ENCODE data around the gene RAB13. TPM values are rescaled to one million over a fixed set of nuclear protein-coding genes. Genes with fewer than 3 reads are reported as not detected.
"Not testable (repeated sequence)": the region's sequence is repeated elsewhere in the genome, so short reads cannot be mapped to it uniquely, and the experiment has no call there.

Gene RAB13
- total and polyA plus RNA-seq, 2 experiments from 2014 or later: 25.9 to 98.7 TPM

GRCh38 chr1:154014154-154014907, 28.2 kb upstream of the RAB13 start:
- Histone ChIP-seq H3K9me2 (replicated peaks; ENCODE audit: insufficient read depth) (no peaks in the 10 kb centered on the region), H3K79me2 (no peaks in the 10 kb centered on the region), H3K9me3 (ENCODE audit: low read depth) (no peaks in the 10 kb centered on the region), H4K20me1 (ENCODE audit: insufficient read depth, poor library complexity, severe bottlenecking) (no peaks in the 10 kb centered on the region), H3K27ac (peak overlapping the region; percentile 60), H3K27me3 (no peaks in the 10 kb centered on the region), H3K36me3 (replicated peaks; ENCODE audit: insufficient read depth, low read depth) (no peaks in the 10 kb centered on the region), H2AFZ (no peak overlapping the region), H3K4me1 (ENCODE audit: insufficient read depth) (no peaks in the 10 kb centered on the region), H3K4me3 (no peak overlapping the region), H3K4me2 (no peak overlapping the region)
- TF ChIP-seq EZH2phosphoT487 (IDR thresholded peaks at IDR 0.05; ENCODE audit: low read depth, severe bottlenecking, unreplicated experiment): no peak
- DNase-seq (ENCODE audit: low spot score): no peak
- WGBS (ENCODE audit: low lambda C conversion rate, missing lambda C conversion rate): 66% methylated on average over 3 of the region's 3 CpGs

DNA sequence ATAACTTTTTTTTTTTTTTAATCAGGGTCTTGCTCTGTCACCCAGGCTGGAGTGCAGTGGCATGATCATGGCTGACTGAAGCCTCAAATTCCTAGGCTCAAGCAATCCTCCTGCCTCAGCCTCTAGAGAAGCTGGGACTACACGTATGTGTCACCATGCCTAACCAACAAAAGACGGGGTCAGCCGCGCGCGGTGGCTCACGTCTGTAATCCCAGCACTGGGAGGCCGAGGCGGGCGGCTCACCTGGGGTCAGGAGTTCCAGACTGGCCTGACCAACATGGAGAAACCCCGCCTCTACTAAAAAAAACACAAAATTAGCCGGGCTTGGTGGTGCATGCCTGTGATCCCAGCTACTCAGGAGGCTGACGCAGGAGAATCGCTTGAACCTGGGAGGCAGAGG, 26.4 kb upstream of the RAB13 start:
- H3K79me2 ChIP-seq; DNase-seq (ENCODE audit: low spot score); H3K4me2 ChIP-seq; H4K20me1 ChIP-seq (ENCODE audit: insufficient read depth, poor library complexity, severe bottlenecking); H3K9me2 ChIP-seq (replicated peaks; ENCODE audit: insufficient read depth); H2AFZ ChIP-seq; H3K4me1 ChIP-seq (ENCODE audit: insufficient read depth); H3K27ac ChIP-seq; H3K9me3 ChIP-seq (ENCODE audit: low read depth); H3K27me3 ChIP-seq; H3K36me3 ChIP-seq (replicated peaks; ENCODE audit: insufficient read depth, low read depth); H3K4me3 ChIP-seq: not testable (repeated sequence)
- 93% methylated on average over 14 of the region's 14 CpGs for WGBS (ENCODE audit: low lambda C conversion rate, missing lambda C conversion rate)

DNA sequence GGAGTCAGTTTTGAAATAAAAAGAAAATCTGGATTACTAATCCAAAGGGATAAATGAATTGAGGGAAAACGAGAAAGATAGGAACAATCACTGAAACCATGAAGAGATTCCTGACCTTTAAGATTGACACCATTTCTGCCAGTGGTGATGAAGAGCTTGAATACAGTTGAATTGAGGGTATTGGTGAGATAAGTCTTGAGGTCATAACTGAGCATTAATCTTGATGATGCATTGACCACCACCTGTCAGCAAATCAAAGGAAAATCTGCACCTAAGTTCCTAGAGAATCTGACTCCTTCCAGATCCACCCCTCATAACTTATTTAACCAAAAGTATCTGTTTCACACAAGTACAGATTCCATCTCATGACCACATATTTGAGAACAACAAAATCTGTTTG, 26.0 kb upstream of the RAB13 start:
- H4K20me1 ChIP-seq (ENCODE audit: insufficient read depth, poor library complexity, severe bottlenecking): no peaks in the 10 kb centered on the region
- H3K9me3 ChIP-seq (ENCODE audit: low read depth): no peaks in the 10 kb centered on the region
- TF ChIP-seq EZH2phosphoT487 (IDR thresholded peaks at IDR 0.05; ENCODE audit: low read depth, severe bottlenecking, unreplicated experiment) (no peak), CTCF (IDR thresholded peaks at IDR 0.05; ENCODE audit: poor library complexity) (no peak), EZH2 (IDR thresholded peaks at IDR 0.05; ENCODE audit: borderline replicate concordance) (no peak)
- no peak overlapping the region for H2AFZ ChIP-seq
- H3K4me1 ChIP-seq (ENCODE audit: insufficient read depth): no peaks in the 10 kb centered on the region
- H3K9me2 ChIP-seq (replicated peaks; ENCODE audit: insufficient read depth): no peaks in the 10 kb centered on the region
- H3K4me2 ChIP-seq: no peak overlapping the region
- no peaks in the 10 kb centered on the region for H3K79me2 ChIP-seq
- WGBS (ENCODE audit: low lambda C conversion rate, missing lambda C conversion rate): 81% methylated on average over 1 of the region's 1 CpG
- H3K4me3 ChIP-seq: no peak overlapping the region
- no peaks in the 10 kb centered on the region for H3K36me3 ChIP-seq (replicated peaks; ENCODE audit: insufficient read depth, low read depth)
- DNase-seq (ENCODE audit: low spot score): no peak
- H3K27ac ChIP-seq: no peak overlapping the region
- H3K27me3 ChIP-seq: no peaks in the 10 kb centered on the region

- no peak for TF ChIP-seq EZH2 (IDR thresholded peaks at IDR 0.05; ENCODE audit: borderline replicate concordance)
- no peak for TF ChIP-seq CTCF (IDR thresholded peaks at IDR 0.05; ENCODE audit: poor library complexity)
- TF ChIP-seq EZH2phosphoT487 (IDR thresholded peaks at IDR 0.05; ENCODE audit: low read depth, severe bottlenecking, unreplicated experiment): no peak
- Histone ChIP-seq H3K27ac (no peak overlapping the region), H3K9me3 (ENCODE audit: low read depth) (no peaks in the 10 kb centered on the region), H3K4me1 (ENCODE audit: insufficient read depth) (peaks cover 1% of the 10 kb centered on the region), H4K20me1 (ENCODE audit: insufficient read depth, poor library complexity, severe bottlenecking) (no peaks in the 10 kb centered on the region), H3K79me2 (no peaks in the 10 kb centered on the region), H2AFZ (no peak overlapping the region), H3K4me3 (no peak overlapping the region), H3K9me2 (replicated peaks; ENCODE audit: insufficient read depth) (no peaks in the 10 kb centered on the region), H3K27me3 (no peaks in the 10 kb centered on the region), H3K4me2 (no peak overlapping the region), H3K36me3 (replicated peaks; ENCODE audit: insufficient read depth, low read depth) (no peaks in the 10 kb centered on the region)
- no peak for DNase-seq (ENCODE audit: low spot score)
- WGBS (ENCODE audit: low lambda C conversion rate, missing lambda C conversion rate): 100% methylated on average over 3 of the region's 3 CpGs
These were observed 20.0 kb upstream of the RAB13 start for GRCh38 chr1:154006136-154006535.
